ENCODE measurements around the gene TMEM61.

The TMEM61 gene

GRCh38 chr1:55039342-55040082 is 59.1 kb downstream of the TMEM61 start, which contains the start of gene PCSK9:
Gene PCSK9 (plus strand): TSS chr1:55039548. CDS start chr1:55039838, 290 bp downstream.
- no peak for DNase-seq (ENCODE audit: low read depth in 2 of 2)

GRCh38 chr1:55040083-55040932 is 59.9 kb downstream of the TMEM61 start:
- no peak for DNase-seq (ENCODE audit: low read depth in 2 of 2)

- DNase-seq (ENCODE audit: low read depth in 2 of 2), result no peak
Measured at GRCh38 chr1:55040933-55041494, 60.6 kb downstream of the TMEM61 start.

- DNase-seq (ENCODE audit: low read depth in 2 of 2), result no peak
Measured at GRCh38 chr1:55041613-55042012, 61.2 kb downstream of the TMEM61 start.
